LNCaP clone FGC (cell line): ENCODE data around the gene TTYH1.
A peak's percentile ranks its signal among the peaks of the same experiment; 100 is the strongest.

Experiments
- DNase-seq: peaks from one replicate; pipeline ENCODE4 v3.0.0-alpha.2; 2011; ENCODE audit warnings: low read depth
- H3K4me3 ChIP-seq: 2 replicates; pipeline ENCODE4 v1.5.1; 2011; ENCODE audit warnings: mild to moderate bottlenecking, low read depth, low read length, control low read depth
- CTCF ChIP-seq: IDR thresholded peaks from 2 replicates; pipeline ENCODE4 v1.5.1; 2012; ENCODE audit warnings: mild to moderate bottlenecking; ENCODE audit not compliant: control insufficient read depth, insufficient read depth; ENCODE audit errors: extremely low read depth

TTYH1 gene

GRCh38 chr19:54478677-54479266, 63.5 kb downstream of the TTYH1 start:
- no peak for DNase-seq
- TF ChIP-seq CTCF: peak; percentile 77
- H3K4me3 ChIP-seq: no peak overlapping the region

GRCh38 chr19:54480051-54480450, 64.8 kb downstream of the TTYH1 start:
- H3K4me3 ChIP-seq: no peak overlapping the region
- DNase-seq: no peak
- no peak for TF ChIP-seq CTCF

GRCh38 chr19:54481326-54481930, 66.2 kb downstream of the TTYH1 start:
- no peak for DNase-seq
- TF ChIP-seq CTCF: peak; percentile 71
- H3K4me3 ChIP-seq: no peak overlapping the region

- no peak overlapping the region for H3K4me3 ChIP-seq
- DNase-seq: no peak
- TF ChIP-seq CTCF: no peak
Observed at GRCh38 chr19:54482889-54483288, 67.6 kb downstream of the TTYH1 start.

- DNase-seq: no peak
- TF ChIP-seq CTCF: no peak
- H3K4me3 ChIP-seq: no peak overlapping the region
Observed at GRCh38 chr19:54484451-54484850, 69.2 kb downstream of the TTYH1 start.

- DNase-seq: no peak
- TF ChIP-seq CTCF: no peak
- H3K4me3 ChIP-seq: no peak overlapping the region
Observed at GRCh38 chr19:54485851-54486250, 70.6 kb downstream of the TTYH1 start.
